GM12878 (cell line): ENCODE results near the gene BCKDHA. TPM values are rescaled to one million over a fixed set of nuclear protein-coding genes. Genes with fewer than 3 reads are reported as not detected.

Source experiments
- ATAC-seq: fragments of 200-7000 bp; cut with Tn5 transposase; 3 replicates; pipeline ENCODE4 v1.9.1; 2020; ENCODE audit warnings: mild to moderate bottlenecking, moderate library complexity
- BruUV-seq: library from RNA; stranded (reverse); fragments of 400-500 nt; replicated peaks from 2 replicates; lab custom pipeline; 2021; lab: Mats Ljungman, UMichigan
- CTCF ChIA-PET: fragments of 300-600 bp; sonication (Branson Sonifier 250); formaldehyde crosslinking; extraction: SDS; loops from one replicate; lab custom pipeline; 2021; ENCODE audit warnings: inconsistent platforms; lab: Yijun Ruan, JAX
- POLR2A ChIA-PET: fragments of 350-600 bp; formaldehyde crosslinking; extraction: SDS; loops from one replicate; lab custom pipeline; 2021; ENCODE audit warnings: inconsistent platforms; lab: Charles Lee
- RAD21 ChIA-PET: fragments of 300-600 bp; sonication (Branson Sonifier 250); formaldehyde crosslinking; loops from one replicate; lab custom pipeline; 2023; ENCODE audit warnings: antibody characterized with exemption; ENCODE audit not compliant: unreplicated experiment; lab: Charles Lee
- SMC1A ChIA-PET: fragments of 300-600 bp; sonication (Branson Sonifier 250); formaldehyde crosslinking; loops from one replicate; lab custom pipeline; 2023; ENCODE audit not compliant: unreplicated experiment, uncharacterized antibody; lab: Charles Lee
- DNase-seq: peaks from one replicate; pipeline ENCODE4 v3.0.0-alpha.2; 2011; ENCODE audit warnings: low read depth, low spot score
- FAIRE-seq: peaks from 3 replicates; lab custom pipeline; 2011; peaks lifted over from hg19 to GRCh38; lab: Jason Lieb, UNC
- H2AFZ ChIP-seq: 2 replicates; pipeline ENCODE4 v1.6.0; 2011; ENCODE audit warnings: low read depth, low read length, control low read depth; ENCODE audit not compliant: control insufficient read depth
- H3K27ac ChIP-seq: 2 replicates; pipeline ENCODE4 v1.5.1; 2011; ENCODE audit warnings: control low read depth; ENCODE audit not compliant: control insufficient read depth, insufficient read depth
- H3K27me3 ChIP-seq, 2 experiments: replicated peaks in 1 of 2; 2 replicates each; pipeline versions ENCODE4 v1.6.0 to v1.6.1; 2011; ENCODE audit warnings: low read length in 1 of 2; ENCODE audit not compliant: control insufficient read depth in 2 of 2, insufficient read depth in 2 of 2
- H3K36me3 ChIP-seq, 2 experiments: 2 replicates each; pipeline ENCODE4 v1.5.1; 2011; ENCODE audit warnings: low read length in 1 of 2; ENCODE audit not compliant: control insufficient read depth in 2 of 2, insufficient read depth in 2 of 2
- H3K4me1 ChIP-seq: 2 replicates; pipeline ENCODE4 v1.6.1; 2011; ENCODE audit warnings: mild to moderate bottlenecking, low read length, moderate library complexity, mixed read lengths; ENCODE audit not compliant: control insufficient read depth, insufficient read depth
- H3K4me2 ChIP-seq: 2 replicates; pipeline ENCODE4 v1.6.0; 2011; ENCODE audit warnings: control low read depth; ENCODE audit not compliant: control insufficient read depth, insufficient read depth
- H3K4me3 ChIP-seq: fragments of 200-600 bp; sonication (generic); 2 replicates; pipeline ENCODE4 v1.5.1; 2016
- H3K79me2 ChIP-seq: 2 replicates; pipeline ENCODE4 v1.6.0; 2011; ENCODE audit warnings: low read length; ENCODE audit not compliant: control insufficient read depth, insufficient read depth
- H3K9ac ChIP-seq: 2 replicates; pipeline ENCODE4 v1.8.0; 2011; ENCODE audit warnings: low read length, control low read depth, mixed read lengths; ENCODE audit not compliant: control insufficient read depth, insufficient read depth
- H3K9me3 ChIP-seq: replicated peaks from 3 replicates; pipeline ENCODE4 v1.5.1; 2011; ENCODE audit warnings: mild to moderate bottlenecking, low read length; ENCODE audit not compliant: control insufficient read depth, insufficient read depth
- H4K20me1 ChIP-seq: 2 replicates; pipeline ENCODE4 v1.6.0; 2011; ENCODE audit not compliant: control insufficient read depth, insufficient read depth
- CEBPB ChIP-seq, 2 experiments: fragments of 150-350 bp in 1 of 2; IDR thresholded peaks; 2 replicates each; pipeline ENCODE4 v1.6.1; 2012 to 2014; ENCODE audit warnings: low read depth in 2 of 2, low read length in 2 of 2, borderline replicate concordance in 1 of 2, inconsistent platforms in 1 of 2
- CHD2 ChIP-seq: IDR thresholded peaks from 2 replicates; pipeline ENCODE4 v1.6.1; 2011; ENCODE audit warnings: low read depth, low read length, improper control_type of control experiment, borderline replicate concordance
- CHD4 ChIP-seq: fragments of 200-600 bp; sonication (generic); IDR thresholded peaks from 2 replicates; pipeline ENCODE4 v1.6.1; 2016; ENCODE audit warnings: mild to moderate bottlenecking
- CREB1 ChIP-seq: IDR thresholded peaks from 2 replicates; pipeline ENCODE4 v1.6.1; 2012; ENCODE audit warnings: low read depth, mild to moderate bottlenecking, inconsistent platforms
- FOS ChIP-seq: IDR thresholded peaks from 3 replicates; pipeline ENCODE4 v1.6.1; 2011; ENCODE audit warnings: borderline replicate concordance; ENCODE audit not compliant: insufficient read length; ENCODE audit errors: extremely low read depth
- IKZF1 ChIP-seq: fragments of 450-650 bp; conservative IDR thresholded peaks from 2 replicates; pipeline ENCODE4 v1.6.1; 2017; ENCODE audit warnings: antibody characterized with exemption, mild to moderate bottlenecking
- KAT2A ChIP-seq: conservative IDR thresholded peaks from 2 replicates; pipeline ENCODE4 v1.6.1; 2011; ENCODE audit warnings: low read depth, low read length; ENCODE audit not compliant: control insufficient read depth
- POU2F2 ChIP-seq: IDR thresholded peaks from 3 replicates; pipeline ENCODE4 v1.6.1; 2011; ENCODE audit warnings: low read depth, mild to moderate bottlenecking, low read length, borderline replicate concordance
- SMAD5 ChIP-seq: IDR thresholded peaks from 2 replicates; pipeline ENCODE4 v1.6.1; 2016; ENCODE audit warnings: antibody characterized with exemption, low read depth
- SMARCA5 ChIP-seq: fragments of 450-650 bp; IDR thresholded peaks from 2 replicates; pipeline ENCODE4 v1.6.1; 2017; ENCODE audit warnings: mild to moderate bottlenecking
- SPI1 ChIP-seq: IDR thresholded peaks from 2 replicates; pipeline ENCODE4 v1.6.1; 2011; ENCODE audit warnings: low read depth, mild to moderate bottlenecking, low read length, moderate library complexity, borderline replicate concordance; ENCODE audit not compliant: insufficient read depth
- STAT3 ChIP-seq: IDR thresholded peaks from 2 replicates; pipeline ENCODE4 v1.6.1; 2011; ENCODE audit warnings: low read depth, low read length, improper control_type of control experiment
- TBL1XR1 ChIP-seq: IDR thresholded peaks from 2 replicates; pipeline ENCODE4 v1.6.1; 2012; ENCODE audit warnings: low read depth, low read length, improper control_type of control experiment
- TCF12 ChIP-seq: IDR thresholded peaks from 2 replicates; pipeline ENCODE4 v1.6.1; 2011; ENCODE audit warnings: low read depth, mild to moderate bottlenecking, low read length
- YBX1 ChIP-seq: fragments of 450-650 bp; IDR thresholded peaks from 2 replicates; pipeline ENCODE4 v1.6.1; 2016; ENCODE audit warnings: antibody characterized with exemption
- ZSCAN29 ChIP-seq: fragments of 450-650 bp; IDR thresholded peaks from 2 replicates; pipeline ENCODE4 v1.6.1; 2017; ENCODE audit warnings: mild to moderate bottlenecking, moderate library complexity
- WGBS: methylation state at CpG from one replicate; pipeline ENCODE4 v1.1.6; 2016; ENCODE audit warnings: low lambda C conversion rate; ENCODE audit not compliant: insufficient replicate concordance, insufficient coverage; ENCODE audit errors: missing lambda C conversion rate; 5-methylcytosine and 5-hydroxymethylcytosine counted together
- in situ Hi-C: fragments of 300-500 bp; cut with MboI; formaldehyde crosslinking; loops from 9 replicates; pipeline ENCODE4 v1.14.3; 2018; ENCODE audit warnings: mixed read lengths
- intact Hi-C: fragments of 100-400 bp; cut with micrococcal nuclease; formaldehyde crosslinking; loops from one replicate; pipeline ENCODE4 v1.14.2; 2022; ENCODE audit not compliant: unreplicated experiment
- polyA plus RNA-seq, 11 experiments: library from polyadenylated mRNA; depleted of rRNA in 4 of 11; unstranded in 6 of 11; stranded (reverse) in 5 of 11; fragments of >200 nt; fragmentation: Nextera tagmentation in 4 of 11; fragmentation: Illumina TruSeq in 1 of 11; extraction: Ambion mirVana in 4 of 11; extraction: Trizol in 1 of 11; gene quantifications; 1 replicate in 1 of 11; 2 replicates in 10 of 11; pipeline versions ENCODE4 v1.2.1 to v1.2.3, GENCODE V29; 2011 to 2016; ENCODE audit warnings: inconsistent platforms in 2 of 11, missing spikeins in 2 of 11, low read depth in 1 of 11
- total RNA-seq, 4 experiments: library from RNA; depleted of rRNA in 3 of 4; stranded (reverse); fragments of >200 nt in 3 of 4; fragmentation: Illumina TruSeq in 1 of 4; extraction: Trizol in 1 of 4; gene quantifications; 2 replicates each; pipeline versions ENCODE4 v1.2.1 to v1.2.3, GENCODE V29; 2013 to 2021

BCKDHA gene
- total and polyA plus RNA-seq, 10 of the 15 experiments (the other 5 are each of a cell fraction or from before 2014, with no cell fraction given), result 9.9 to 107 (median 46.4) TPM

DNA sequence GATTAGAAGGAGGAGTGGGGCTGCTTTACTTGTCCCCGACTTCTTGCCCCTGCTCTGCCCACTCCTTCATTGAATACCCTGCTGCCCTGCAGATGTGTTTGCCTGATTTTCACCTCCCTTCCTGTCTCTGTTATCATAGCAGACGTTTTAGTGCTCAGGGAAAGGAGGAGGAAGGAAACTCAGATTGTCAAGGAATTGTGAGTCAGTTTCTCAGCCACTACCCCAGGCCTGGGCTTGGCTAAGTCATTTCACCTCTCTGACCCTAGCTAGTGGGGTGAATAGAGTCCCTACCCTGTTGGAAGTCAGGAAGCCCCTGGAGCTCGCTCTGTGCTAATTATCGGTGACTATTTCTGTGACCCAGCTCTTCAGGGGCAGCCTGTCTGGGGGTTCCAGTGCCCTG is 3.9 kb downstream of the BCKDHA start:
- no peaks in the 10 kb centered on the region for H3K9me3 ChIP-seq
- WGBS, result 74% methylated on average over 4 of the region's 4 CpGs
- CTCF ChIA-PET, result interaction anchor here (1.0 kb wide), 1 partner anchor 47 kb away, joined by 3 read pairs; no protein-coding TSS in a partner anchor
- H3K36me3 ChIP-seq, result no peaks in the 10 kb centered on the region; a peak in 1 of 4 replicates
- POLR2A ChIA-PET, result interaction anchor here (0.6 kb wide), 1 partner anchor 50 kb away, joined by 3 read pairs; no protein-coding TSS in a partner anchor
- FAIRE-seq, result no peak
- SMC1A ChIA-PET, result no interaction called here
- H3K4me2 ChIP-seq, result no peak overlapping the region
- ATAC-seq, result no peak
- no peaks in the 10 kb centered on the region for H4K20me1 ChIP-seq
- no peak overlapping the region for H3K27ac ChIP-seq
- H2AFZ ChIP-seq, result no peak overlapping the region
- no peak for DNase-seq
- peaks cover 30% of the 10 kb centered on the region for H3K79me2 ChIP-seq
- no peaks in the 10 kb centered on the region for H3K4me1 ChIP-seq
- no peaks in the 10 kb centered on the region for H3K27me3 ChIP-seq
- in situ Hi-C loops (no loop called here), intact Hi-C loops (no loop called here)
- TF ChIP-seq CHD2 (no peak), POU2F2 (no peak), TBL1XR1 (no peak), YBX1 (no peak), CHD4 (no peak), SMAD5 (no peak), TCF12 (no peak), IKZF1 (no peak), SPI1 (no peak), CREB1 (no peak), ZSCAN29 (no peak), SMARCA5 (no peak), KAT2A (no peak), CEBPB (IDR thresholded peaks at IDR 0.05; ENCODE audit: borderline replicate concordance in 1 of 2, low read depth in 2 of 2, low read length in 2 of 2) (no peak), FOS (no peak), STAT3 (no peak)
- RAD21 ChIA-PET, result no interaction called here
- no peak overlapping the region for H3K4me3 ChIP-seq
- no peak overlapping the region for H3K9ac ChIP-seq
- BruUV-seq, result no TSS peak
